GM19324 (cell line): Measurements from ENCODE around the gene EVPL.
"Not testable (repeated sequence)": the region's sequence is repeated elsewhere in the genome, so short reads cannot be mapped to it uniquely, and the experiment has no call there.

Source experiments
- ATAC-seq: cut with Tn5 transposase; IDR thresholded peaks from one replicate; pipeline ENCODE4 v1.9.1; 2021; ENCODE audit warnings: mild to moderate bottlenecking, moderate library complexity; ENCODE audit not compliant: unreplicated experiment, low FRiP score

The EVPL gene

DNA sequence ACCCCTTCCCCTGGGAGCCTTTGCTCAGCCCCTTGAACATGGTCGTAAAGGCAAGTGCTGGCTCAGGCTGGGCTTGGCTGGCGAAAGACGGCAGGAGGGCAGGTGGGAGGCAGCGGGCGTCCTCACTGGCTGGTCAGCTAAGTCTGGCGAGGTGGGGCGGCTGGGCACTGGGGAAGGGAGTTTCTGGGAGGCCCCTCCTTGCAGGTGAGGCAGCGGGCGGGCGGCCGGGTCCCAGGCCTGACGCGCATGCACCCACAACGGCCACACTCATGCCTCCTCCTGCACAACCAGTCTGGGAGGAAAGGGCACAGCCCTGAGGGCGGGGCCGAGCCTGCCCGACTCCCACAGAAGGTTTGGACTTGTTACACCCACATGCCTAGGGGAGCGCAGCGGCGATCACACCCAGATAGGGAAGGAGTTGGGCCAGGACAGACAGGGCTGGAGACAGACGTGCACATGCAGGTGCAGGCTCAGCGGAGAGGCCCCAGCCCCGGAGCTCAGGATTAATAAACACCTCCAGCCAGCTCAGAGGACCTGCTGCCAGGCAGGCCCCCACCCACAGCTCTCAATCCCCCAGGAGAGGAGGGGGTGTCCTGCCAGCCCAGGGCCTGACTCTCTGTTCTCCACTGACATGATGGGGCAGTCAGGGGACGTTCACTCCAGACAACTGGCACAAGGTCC lies at the start of gene EVPL:
Gene EVPL (minus strand): TSS at position 148 of the 681 bp plus-strand sequence. CDS start 108 bp downstream, at position 40.
- ATAC-seq = no peak

- no peak for ATAC-seq
Measured at GRCh38 chr17:76076146-76076764, 49.1 kb upstream of the EVPL start.

GRCh38 chr17:76075364-76076145 lies 48.4 kb upstream of the EVPL start:
- no peak for ATAC-seq

DNA sequence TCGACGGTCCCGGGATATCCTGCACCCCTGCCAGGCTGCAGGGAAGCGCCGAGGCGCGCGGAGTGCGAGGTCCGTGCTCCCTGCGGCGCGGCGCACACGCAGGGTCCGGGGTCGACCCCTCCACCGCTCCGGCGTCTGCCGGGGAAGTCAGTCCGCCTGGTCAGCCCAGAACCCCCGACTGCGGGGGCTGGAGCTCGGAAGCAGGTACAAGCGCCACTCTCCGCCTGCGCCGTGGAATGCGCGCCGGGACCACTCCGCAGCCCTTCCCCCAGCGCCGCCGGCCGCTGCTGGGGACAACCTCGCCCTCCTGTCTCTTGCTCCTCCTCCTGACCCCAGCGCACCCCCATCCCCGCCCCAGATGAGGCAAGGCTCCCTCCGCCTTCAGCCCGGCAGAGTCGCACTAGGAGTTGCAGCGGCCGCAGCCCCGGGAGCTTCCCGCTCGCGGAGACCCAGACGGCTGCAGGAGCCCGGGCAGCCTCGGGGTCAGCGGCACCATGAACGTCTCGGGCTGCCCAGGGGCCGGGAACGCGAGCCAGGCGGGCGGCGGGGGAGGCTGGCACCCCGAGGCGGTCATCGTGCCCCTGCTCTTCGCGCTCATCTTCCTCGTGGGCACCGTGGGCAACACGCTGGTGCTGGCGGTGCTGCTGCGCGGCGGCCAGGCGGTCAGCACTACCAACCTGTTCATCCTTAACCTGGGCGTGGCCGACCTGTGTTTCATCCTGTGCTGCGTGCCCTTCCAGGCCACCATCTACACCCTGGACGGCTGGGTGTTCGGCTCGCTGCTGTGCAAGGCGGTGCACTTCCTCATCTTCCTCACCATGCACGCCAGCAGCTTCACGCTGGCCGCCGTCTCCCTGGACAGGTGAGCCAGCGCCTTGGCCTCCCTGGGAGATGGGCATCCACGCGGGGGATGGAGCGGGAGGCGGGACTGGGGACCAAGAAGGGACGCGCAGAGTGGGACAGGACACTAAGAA lies 47.6 kb upstream of the EVPL start, which contains the start of gene GALR2:
Gene GALR2 (plus strand): TSS at position 392 of the 974 bp plus-strand sequence. CDS start 103 bp downstream, at position 495.
- no peak for ATAC-seq

DNA sequence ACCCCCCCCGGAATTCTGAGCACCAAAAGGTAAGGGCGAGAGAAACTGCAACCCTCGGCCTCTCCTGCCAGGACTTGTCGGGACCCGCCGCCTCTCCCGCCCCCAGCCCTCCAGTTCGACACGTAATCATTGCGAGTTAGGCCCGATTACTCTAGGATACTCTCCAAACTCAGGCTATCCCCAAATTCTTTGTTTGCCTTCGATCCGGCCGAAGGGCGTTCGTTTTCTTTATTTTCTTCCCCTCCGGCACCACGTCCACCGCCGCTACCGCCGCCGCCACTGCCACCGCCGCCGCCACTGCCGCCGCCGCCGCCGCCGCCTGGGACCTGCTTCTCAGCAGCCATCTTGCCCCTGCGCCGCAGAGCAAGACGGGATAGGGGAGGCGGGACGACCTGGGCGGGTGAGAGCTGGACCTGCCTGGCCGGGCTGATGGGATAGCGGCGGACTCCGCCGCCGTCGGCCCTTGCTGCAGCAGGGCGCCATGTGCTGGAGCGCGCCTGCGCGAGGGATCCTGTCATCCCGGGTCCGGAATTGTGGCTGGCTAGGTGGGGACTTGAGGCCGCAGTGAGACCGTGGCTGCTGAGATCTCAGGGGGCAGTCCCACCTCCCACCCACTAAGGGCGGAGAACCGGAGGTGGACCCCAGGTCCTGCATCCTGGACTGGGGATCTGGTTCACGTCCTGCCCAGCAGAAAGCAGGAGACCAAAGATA lies 45.2 kb upstream of the EVPL start, which contains the start of gene SRP68:
Gene SRP68 (minus strand): TSS at position 370 of the 711 bp plus-strand sequence. CDS start 26 bp downstream, at position 344.
- peak; percentile 93 for ATAC-seq

- peak; percentile 4 for ATAC-seq
Measured at GRCh38 chr17:76071531-76072147, 44.5 kb upstream of the EVPL start.

DNA sequence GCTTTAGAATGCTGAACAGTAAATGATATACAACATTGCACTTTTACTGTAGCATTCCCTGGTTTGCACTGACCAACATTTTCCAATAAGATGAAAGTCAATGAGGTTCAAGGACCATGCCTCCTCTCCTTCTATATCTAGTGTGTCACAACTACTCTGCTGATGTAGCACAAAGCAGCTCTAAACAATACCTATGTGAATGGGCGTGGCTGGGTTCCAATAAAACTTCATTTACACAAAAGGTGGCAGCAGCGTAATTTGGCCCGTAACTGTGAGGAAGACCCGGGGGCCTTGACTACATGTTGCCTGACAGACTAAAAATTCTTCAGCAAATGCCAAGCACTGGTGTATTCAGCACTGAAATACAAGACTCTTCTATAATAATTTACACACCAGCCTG lies 38.7 kb upstream of the EVPL start:
- ATAC-seq = no peak

- ATAC-seq = no peak
Measured at GRCh38 chr17:76063875-76064546, 36.9 kb upstream of the EVPL start.

- not testable (repeated sequence) for ATAC-seq
Measured at GRCh38 chr17:76058264-76058663, 31.2 kb upstream of the EVPL start.

DNA sequence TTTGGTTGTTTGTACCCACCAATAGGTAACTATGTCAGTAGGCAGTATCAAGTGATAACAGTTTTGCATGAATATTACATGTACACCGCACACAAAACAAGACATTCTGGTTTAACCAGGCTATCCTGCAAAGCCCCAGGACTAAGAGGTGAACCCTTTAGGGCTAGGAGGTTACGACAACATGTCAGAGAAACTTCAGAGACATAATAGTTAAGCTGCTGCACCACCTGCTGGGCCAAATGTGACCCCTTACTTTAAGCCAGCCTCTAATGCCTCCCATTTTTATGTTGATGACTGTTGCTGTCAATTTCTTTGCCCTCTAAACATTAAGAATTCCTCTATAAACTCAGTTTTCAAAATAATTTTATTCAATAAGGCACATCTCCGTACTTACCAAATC lies 29.8 kb upstream of the EVPL start:
- no peak for ATAC-seq

GRCh38 chr17:76054112-76054476 lies 27.0 kb upstream of the EVPL start:
- ATAC-seq = no peak

GRCh38 chr17:76053246-76054111 lies 26.4 kb upstream of the EVPL start:
- no peak for ATAC-seq

- ATAC-seq = no peak
Measured at GRCh38 chr17:76051561-76051960, 24.5 kb upstream of the EVPL start.

DNA sequence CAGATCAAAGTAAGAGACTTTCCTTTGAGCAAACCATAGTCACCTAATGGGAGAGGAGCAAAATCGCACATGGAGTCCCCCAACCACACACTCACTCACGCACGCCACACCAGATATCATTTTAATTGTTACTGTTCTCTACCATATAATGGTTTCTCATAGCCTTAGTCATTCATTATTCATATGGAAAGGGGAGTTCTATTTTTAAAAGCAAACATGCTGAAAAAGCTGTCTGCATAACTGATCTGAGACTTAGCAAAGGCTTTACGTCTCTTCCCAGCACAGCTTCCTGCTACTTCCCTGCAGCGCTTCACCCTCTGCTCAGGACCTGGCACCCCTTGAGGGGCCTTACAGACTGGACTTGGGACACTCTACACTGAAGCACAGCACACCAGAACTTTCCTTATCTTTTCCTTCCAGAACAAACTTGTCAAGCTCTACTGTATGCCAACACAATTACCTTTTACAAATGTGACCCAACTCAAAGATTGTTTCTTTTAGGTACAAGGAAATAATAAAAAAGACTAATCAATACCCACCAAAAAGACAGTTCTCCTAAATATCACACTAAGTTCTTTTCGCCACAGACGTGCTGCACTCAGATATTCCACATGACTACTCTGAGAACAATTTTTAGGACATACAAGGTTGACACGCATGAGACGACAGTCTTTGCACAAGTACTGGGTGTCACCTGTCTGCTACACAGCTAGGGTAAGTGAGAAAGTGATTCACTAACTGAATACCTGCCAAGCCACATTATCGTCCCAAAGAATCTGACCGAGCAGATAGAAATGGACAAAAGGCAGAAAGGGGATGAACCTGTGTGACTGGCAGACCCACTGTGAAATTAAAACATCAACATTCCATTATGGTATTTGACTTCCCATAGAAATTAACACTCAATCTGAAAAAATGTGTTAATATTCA lies 23.7 kb upstream of the EVPL start:
- ATAC-seq = no peak

DNA sequence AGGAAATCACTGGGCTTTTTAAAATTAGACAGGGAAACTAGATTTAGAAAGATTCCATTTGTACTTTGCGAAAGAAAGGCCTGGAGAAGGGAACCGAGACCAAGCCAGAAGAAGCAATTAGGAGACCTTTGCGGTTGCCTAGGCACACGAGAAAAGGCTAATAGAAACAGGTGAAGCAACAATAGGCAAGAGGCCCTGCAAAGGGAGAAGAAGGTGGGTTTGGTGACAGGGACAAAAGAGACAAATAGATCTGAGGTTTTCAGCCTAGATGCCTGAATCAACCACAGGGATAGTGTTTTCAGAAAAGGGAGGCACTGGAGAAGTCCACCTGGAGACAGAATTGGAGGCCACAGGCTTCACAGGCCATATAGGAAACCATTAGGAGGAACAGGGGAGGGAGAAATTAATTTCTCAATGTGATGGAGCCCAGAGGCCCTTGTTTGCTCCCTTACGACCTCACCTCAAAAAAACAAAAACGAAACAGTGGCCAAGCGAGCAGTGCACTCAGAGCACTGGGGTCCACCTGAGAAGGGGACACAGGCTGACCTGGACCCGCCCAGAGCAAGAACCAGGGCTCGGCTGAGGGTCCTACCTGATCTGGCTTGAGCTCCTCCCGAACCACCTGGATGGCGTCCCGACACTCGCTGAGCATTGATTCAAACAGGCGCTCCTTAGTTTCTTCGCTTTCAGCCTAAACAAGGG lies 22.9 kb upstream of the EVPL start:
- ATAC-seq = no peak

DNA sequence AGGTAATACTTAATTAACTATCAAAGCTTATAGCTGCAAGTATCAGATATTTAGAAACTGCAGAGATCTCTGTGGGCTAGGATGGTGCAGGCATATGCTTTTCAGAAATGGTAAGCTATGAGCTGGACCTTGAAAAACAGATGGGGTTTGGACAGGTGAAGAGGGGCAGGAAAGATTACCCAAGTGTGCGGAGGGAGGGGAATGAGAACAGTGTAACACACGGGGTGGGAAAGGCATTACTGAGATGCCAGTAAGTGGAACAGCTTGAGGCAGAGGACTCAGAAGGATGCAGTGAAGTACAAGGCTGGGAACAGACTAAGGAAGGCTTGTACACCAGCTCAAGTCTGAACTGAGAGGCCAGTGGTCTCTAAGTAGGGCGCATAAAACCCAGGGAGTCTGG lies 22.1 kb upstream of the EVPL start:
- ATAC-seq = no peak
